NCI-H2107 treated with DMSO at 0.1 percent for 48 hours (cell line): ENCODE measurements around the gene MAFG.

Experiments
- DNase-seq: peaks from one replicate; lab custom pipeline; 2025; ENCODE audit not compliant: unreplicated experiment; lab: John Stamatoyannopoulos, UW

Gene MAFG

GRCh38 chr17:81898029-81898866, 29.3 kb downstream of the MAFG start:
- DNase-seq: no peak

GRCh38 chr17:81895400-81895799, 32.1 kb downstream of the MAFG start:
- DNase-seq: no peak

GRCh38 chr17:81891303-81891552, 36.3 kb downstream of the MAFG start:
- no peak for DNase-seq

- no peak for DNase-seq
Observed at GRCh38 chr17:81890447-81891302, 36.9 kb downstream of the MAFG start.

GRCh38 chr17:81889602-81890001, 37.9 kb downstream of the MAFG start:
- no peak for DNase-seq

GRCh38 chr17:81888988-81889595, 38.4 kb downstream of the MAFG start:
- DNase-seq: no peak

GRCh38 chr17:81888105-81888987, 39.2 kb downstream of the MAFG start:
- DNase-seq: no peak

GRCh38 chr17:81885869-81886548, 41.5 kb downstream of the MAFG start:
- no peak for DNase-seq

- DNase-seq: no peak
Observed at GRCh38 chr17:81885454-81885853, 42.1 kb downstream of the MAFG start.

- DNase-seq: no peak
Observed at GRCh38 chr17:81884968-81885367, 42.6 kb downstream of the MAFG start.

GRCh38 chr17:81884520-81884919, 43.0 kb downstream of the MAFG start:
- no peak for DNase-seq

GRCh38 chr17:81879121-81879520, 48.4 kb downstream of the MAFG start:
- no peak for DNase-seq

- no peak for DNase-seq
Observed at GRCh38 chr17:81878294-81878693, 49.2 kb downstream of the MAFG start.

- no peak for DNase-seq
Observed at GRCh38 chr17:81877569-81877968, 50.0 kb downstream of the MAFG start.

GRCh38 chr17:81871387-81872230, 55.9 kb downstream of the MAFG start:
- DNase-seq: peak; percentile 40

- DNase-seq: no peak
Observed at GRCh38 chr17:81870981-81871386, 56.6 kb downstream of the MAFG start, which contains the start of gene ARHGDIA. TSS of gene ARHGDIA (minus strand) at chr17:81871337. CDS start at chr17:81869930, 1,407 bp downstream.

- no peak for DNase-seq
Observed at GRCh38 chr17:81870131-81870980, 57.2 kb downstream of the MAFG start.
